Measurements from ENCODE around the gene NPM1.

NPM1 gene

DNA sequence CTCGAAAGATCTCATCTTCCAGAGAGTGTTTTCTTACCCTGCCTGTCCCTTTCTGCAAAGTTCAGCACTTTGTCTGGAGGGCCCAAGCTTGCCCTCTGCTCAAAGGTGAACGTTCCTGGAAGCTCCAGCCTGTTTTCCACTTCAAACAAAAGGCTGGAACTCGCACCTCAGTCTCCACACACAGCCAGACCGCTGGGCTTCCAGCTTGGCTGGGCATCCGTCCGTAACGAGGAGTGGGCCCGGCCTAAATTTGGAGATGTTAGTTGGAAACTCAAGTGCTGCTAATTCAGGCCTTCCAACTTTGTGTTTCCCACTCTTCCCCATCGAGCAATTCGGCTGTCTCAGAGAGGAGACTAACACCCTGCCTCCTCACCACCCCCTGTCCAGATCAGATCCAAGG, 66.9 kb downstream of the NPM1 start:
- no peak for DNase-seq

GRCh38 chr5:171455522-171455921, 67.9 kb downstream of the NPM1 start:
- DNase-seq: no peak

DNA sequence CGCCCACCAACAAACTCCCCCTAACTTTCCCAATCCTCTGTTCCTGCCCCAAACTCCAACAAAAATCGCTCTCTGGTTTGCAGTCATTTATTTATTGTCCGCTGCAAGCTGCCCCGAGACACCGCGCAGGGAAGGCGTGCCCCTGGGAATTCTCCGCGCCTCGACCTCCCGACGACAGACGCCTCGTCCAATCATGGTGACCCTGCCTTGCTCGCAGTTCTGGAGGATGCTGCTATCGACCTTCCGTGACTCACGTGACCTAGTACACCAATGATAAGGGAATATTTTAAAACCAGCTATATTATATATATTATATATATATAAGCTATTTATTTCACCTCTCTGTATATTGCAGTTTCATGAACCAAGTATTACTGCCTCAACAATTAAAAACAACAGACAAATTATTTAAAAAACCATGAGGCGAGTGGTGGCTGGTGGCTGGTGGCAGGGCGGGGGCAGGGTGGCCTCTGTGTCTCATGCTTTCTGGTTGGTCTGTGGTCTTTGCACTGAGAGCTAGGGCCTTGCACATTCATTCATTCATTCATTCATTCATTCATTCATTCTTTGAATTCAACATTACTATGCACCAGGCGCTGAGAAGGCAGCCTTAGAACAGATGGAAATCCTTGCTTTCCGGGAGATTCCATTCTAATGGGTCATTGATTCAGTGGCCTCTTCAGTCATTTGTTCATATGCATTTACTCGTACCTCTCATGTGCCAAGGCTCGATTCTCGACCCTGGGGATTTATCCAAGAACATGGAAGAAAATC, 69.7 kb downstream of the NPM1 start:
- DNase-seq: no peak

DNA sequence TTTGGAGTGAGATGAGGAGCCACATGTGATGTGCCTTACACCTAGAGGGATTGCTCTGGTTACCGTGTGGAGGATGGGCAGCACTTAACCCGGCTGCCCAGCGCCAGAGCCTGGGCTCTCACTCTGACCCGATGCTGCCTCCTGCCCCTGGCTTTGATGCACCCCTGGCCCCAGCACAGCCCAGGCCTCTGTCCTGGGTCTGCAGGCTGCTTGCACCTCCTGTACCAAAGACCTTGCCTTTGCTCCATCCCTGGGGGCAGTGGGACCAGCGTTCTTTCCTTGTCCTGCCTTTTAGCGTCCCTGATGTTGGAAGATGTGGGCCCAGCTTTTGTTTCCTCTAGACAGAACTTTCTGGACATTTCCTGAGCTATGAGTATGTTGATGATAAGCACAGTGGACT, 72.2 kb downstream of the NPM1 start:
- no peak for DNase-seq
